ENCODE results near the gene ERN1. TPM values are rescaled to one million over a fixed set of nuclear protein-coding genes. Genes with fewer than 3 reads are reported as not detected.

Gene ERN1
- polyA plus RNA-seq, 1 donor: 5.9 TPM

- no peak for DNase-seq
Measured at GRCh38 chr17:64002658-64003525, 127.1 kb downstream of the ERN1 start.

- DNase-seq: no peak
Measured at GRCh38 chr17:64001763-64002529, 128.0 kb downstream of the ERN1 start.

GRCh38 chr17:64001091-64001579, 128.8 kb downstream of the ERN1 start:
- DNase-seq: no peak

- DNase-seq: no peak
Measured at GRCh38 chr17:63999680-64000531, 130.0 kb downstream of the ERN1 start.

GRCh38 chr17:63998721-63999679, 130.9 kb downstream of the ERN1 start:
- DNase-seq: no peak

- DNase-seq: peak; percentile 77
Measured at GRCh38 chr17:63998050-63998720, 131.8 kb downstream of the ERN1 start, which contains the start of gene PRR29. Gene PRR29, plus strand, starts transcription at chr17:63998351. Its CDS starts 14 bp downstream, at chr17:63998365.

- DNase-seq: no peak
Measured at GRCh38 chr17:63997341-63998048, 132.4 kb downstream of the ERN1 start.

- no peak for DNase-seq
Measured at GRCh38 chr17:63996430-63997182, 133.3 kb downstream of the ERN1 start.

- DNase-seq: no peak
Measured at GRCh38 chr17:63995626-63996025, 134.3 kb downstream of the ERN1 start.

GRCh38 chr17:63993368-63993985, 136.5 kb downstream of the ERN1 start:
- DNase-seq: no peak

GRCh38 chr17:63991611-63992010, 138.3 kb downstream of the ERN1 start:
- DNase-seq: no peak

GRCh38 chr17:63989622-63990345, 140.2 kb downstream of the ERN1 start:
- no peak for DNase-seq

Other genes with a start within 250 kb of the ERN1 start
- not detected for gene GH2, start 248.2 kb downstream of the ERN1 start, polyA plus RNA-seq (ENCODE audit: insufficient read length)
- 0.50 TPM for gene CSH1, start 233.6 kb downstream of the ERN1 start, polyA plus RNA-seq (ENCODE audit: insufficient read length)
- not detected for gene CSHL1, start 218.9 kb downstream of the ERN1 start, polyA plus RNA-seq (ENCODE audit: insufficient read length)
- not detected for gene GH1, start 211.3 kb downstream of the ERN1 start, polyA plus RNA-seq (ENCODE audit: insufficient read length)
- 4.4 TPM for gene CD79B, start 197.8 kb downstream of the ERN1 start, polyA plus RNA-seq (ENCODE audit: insufficient read length)
- 66.3 TPM for gene SCN4A, start 157.2 kb downstream of the ERN1 start, polyA plus RNA-seq (ENCODE audit: insufficient read length)
- 2.5 TPM for gene PRR29, start 131.8 kb downstream of the ERN1 start, polyA plus RNA-seq (ENCODE audit: insufficient read length)
- 28.6 TPM for gene ICAM2, start 109.5 kb downstream of the ERN1 start, polyA plus RNA-seq (ENCODE audit: insufficient read length)
- 21.6 TPM for gene TEX2, start 133.1 kb upstream of the ERN1 start, polyA plus RNA-seq (ENCODE audit: insufficient read length)

All from hindlimb muscle (tissue), 1 donor.